HCT116 (cell line): ENCODE results near the gene SGMS1.

Experiments used
- CEBPB ChIP-seq: IDR thresholded peaks from 2 replicates; pipeline ENCODE4 v1.6.1; 2012; ENCODE audit warnings: low read depth
- CTCF ChIP-seq, 3 experiments: fragments of 200-600 bp in 1 of 3; sonication (generic) in 1 of 3; IDR thresholded peaks in 2 of 3; conservative IDR thresholded peaks in 1 of 3; 2 replicates each; pipeline ENCODE4 v1.5.1; 2012 to 2017; ENCODE audit warnings: low read depth in 2 of 3, low read length in 2 of 3, antibody characterized with exemption in 1 of 3, borderline replicate concordance in 1 of 3, control low read depth in 1 of 3, mild to moderate bottlenecking in 1 of 3, mixed read lengths in 1 of 3, mixed run types in 1 of 3, moderate library complexity in 1 of 3; ENCODE audit not compliant: insufficient read depth in 1 of 3
- EZH2phosphoT487 ChIP-seq: fragments of 200-600 bp; IDR thresholded peaks from 2 replicates; pipeline ENCODE4 v1.6.1; 2018; ENCODE audit warnings: antibody characterized with exemption, borderline replicate concordance
- POLR2A ChIP-seq: IDR thresholded peaks from 2 replicates; pipeline ENCODE4 v1.7.0; 2011; ENCODE audit warnings: borderline replicate concordance; ENCODE audit not compliant: insufficient read depth, insufficient read length; ENCODE audit errors: extremely low read depth
- REST ChIP-seq: IDR thresholded peaks from 2 replicates; pipeline ENCODE4 v1.6.1; 2012; ENCODE audit warnings: low read depth
- SIN3A ChIP-seq: IDR thresholded peaks from 2 replicates; pipeline ENCODE4 v1.6.1; 2012; ENCODE audit warnings: low read depth
- ZBTB33 ChIP-seq: IDR thresholded peaks from 2 replicates; pipeline ENCODE4 v1.6.1; 2011; ENCODE audit warnings: mild to moderate bottlenecking, low read length, moderate library complexity; ENCODE audit not compliant: insufficient replicate concordance; ENCODE audit errors: extremely low read depth

GRCh38 chr10:50610368-50610767 is 13.4 kb downstream of the SGMS1 start:
- TF ChIP-seq CTCF (IDR thresholded peaks at IDR 0.05 in 2 of 3, conservative IDR thresholded peaks at IDR 0.05 in 1 of 3; ENCODE audit: borderline replicate concordance in 1 of 3, insufficient read depth in 1 of 3, low read depth in 2 of 3, low read length in 2 of 3) (no peak), REST (no peak), POLR2A (no peak), CEBPB (no peak), EZH2phosphoT487 (no peak), SIN3A (no peak), ZBTB33 (no peak)
